ENCODE measurements around the gene HAGHL.

The HAGHL gene

GRCh38 chr16:708019-708418 is 18.9 kb upstream of the HAGHL start:
- DNase-seq (ENCODE audit: low read depth in 2 of 2) = no peak

DNA sequence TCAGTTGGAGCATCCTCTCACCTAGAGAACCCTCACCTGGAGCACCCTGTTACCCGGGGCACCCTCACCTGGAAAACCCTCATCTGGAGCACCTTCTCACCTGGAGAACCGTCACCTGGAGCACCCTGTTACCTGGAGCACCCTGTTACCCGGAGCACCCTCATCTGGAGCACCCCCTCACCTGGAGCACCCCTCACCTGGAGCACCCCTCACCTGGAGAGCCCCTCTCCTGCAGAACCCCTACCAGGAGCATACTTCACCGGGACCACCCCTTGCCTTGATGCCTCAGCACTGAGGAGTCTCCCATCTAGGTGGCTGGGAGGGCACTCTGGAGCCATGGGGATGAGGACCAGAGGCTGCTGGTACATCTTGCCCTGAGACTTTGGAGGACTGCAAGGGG is 17.9 kb upstream of the HAGHL start:
- no peak for DNase-seq (ENCODE audit: low read depth in 2 of 2)

GRCh38 chr16:709566-710499 is 17.1 kb upstream of the HAGHL start:
- peak in 1 of 2 experiments; percentile 42 for DNase-seq (ENCODE audit: low read depth in 2 of 2)

DNA sequence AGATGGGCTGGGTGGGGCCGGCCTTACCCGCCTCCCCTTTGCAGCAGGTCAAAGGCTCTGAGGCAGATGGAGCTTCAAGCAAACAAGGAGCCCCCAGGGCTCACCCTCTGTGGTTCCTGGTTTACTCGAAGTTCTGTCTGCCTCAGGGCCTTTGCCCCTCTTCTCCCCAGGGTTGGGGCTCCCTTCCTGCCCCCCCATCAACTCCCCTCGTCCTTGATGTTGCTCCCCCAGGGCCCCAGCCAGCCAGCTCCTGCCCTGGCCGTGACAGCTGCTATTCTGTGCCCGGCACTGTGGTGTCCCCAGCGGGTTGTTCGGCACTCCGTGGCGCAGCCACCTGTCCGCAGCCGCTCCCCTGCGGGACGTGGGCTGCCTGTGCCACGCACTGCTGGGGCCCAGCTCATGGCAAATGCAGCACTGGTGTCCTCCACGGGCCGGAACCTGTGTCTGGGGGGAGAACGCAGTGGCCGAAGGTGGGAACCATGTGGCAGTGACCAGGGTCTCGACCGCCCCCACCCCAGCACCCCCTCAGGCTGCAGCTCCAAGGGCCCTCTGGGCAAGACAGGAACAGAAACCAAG is 16.3 kb upstream of the HAGHL start:
- DNase-seq (ENCODE audit: low read depth in 2 of 2) = no peak

DNA sequence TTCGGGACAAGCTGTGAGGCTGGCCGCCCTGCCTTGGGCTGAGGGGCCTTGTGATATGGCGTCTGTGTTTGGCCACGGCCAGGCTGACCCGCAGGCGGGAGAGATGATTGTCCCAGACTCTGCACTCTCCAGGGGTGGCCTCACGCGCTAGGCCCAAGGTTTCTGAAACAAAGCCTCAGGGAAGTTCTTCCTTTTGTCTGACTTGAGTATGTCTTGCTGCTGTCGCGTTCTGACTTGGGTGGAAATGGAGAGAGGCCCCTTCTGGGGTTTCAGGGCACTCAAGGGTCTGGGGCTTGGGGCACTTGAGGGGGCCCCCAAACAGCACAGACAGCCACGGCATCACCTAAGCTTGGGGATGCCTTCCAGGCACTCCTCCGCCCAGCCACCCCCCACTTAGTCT is 15.8 kb upstream of the HAGHL start:
- no peak for DNase-seq (ENCODE audit: low read depth in 2 of 2)

GRCh38 chr16:711548-712320 is 15.2 kb upstream of the HAGHL start:
- no peak for DNase-seq (ENCODE audit: low read depth in 2 of 2)

DNA sequence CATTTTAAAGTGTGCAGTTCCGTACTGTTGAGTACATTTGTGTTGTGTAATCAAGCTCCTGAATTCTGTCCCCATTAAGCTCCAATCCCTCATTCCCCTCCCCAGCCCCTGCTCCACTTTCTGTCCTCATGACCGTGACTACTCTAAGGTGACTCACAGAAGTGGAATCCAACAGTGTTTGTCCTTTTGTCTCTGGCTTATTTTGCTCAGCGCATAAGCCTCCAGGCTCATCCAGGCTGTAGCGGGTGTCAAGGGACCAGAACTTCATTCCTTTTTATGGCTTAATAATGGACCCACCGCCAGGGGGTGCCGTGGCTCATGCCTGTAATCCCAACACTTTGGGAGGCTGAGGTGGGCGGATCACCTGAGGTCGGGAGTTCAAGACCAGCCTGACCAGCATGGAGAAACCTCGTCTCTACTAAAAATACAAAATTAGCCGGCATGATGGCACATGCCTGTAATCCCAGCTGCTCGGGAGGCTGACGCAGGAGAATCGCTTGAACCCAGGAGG is 14.1 kb upstream of the HAGHL start:
- peak; percentile 72 to 78 for DNase-seq (ENCODE audit: low read depth in 2 of 2)

GRCh38 chr16:714079-714478 is 12.8 kb upstream of the HAGHL start:
- no peak for DNase-seq (ENCODE audit: low read depth in 2 of 2)

GRCh38 chr16:714558-715476 is 12.1 kb upstream of the HAGHL start, which contains the start of gene METRN:
TSS of gene METRN (plus strand) at chr16:715118. CDS start at chr16:715290, 172 bp downstream.
- DNase-seq (ENCODE audit: low read depth in 2 of 2) = peak; percentile 58 to 64

- no peak for DNase-seq (ENCODE audit: low read depth in 2 of 2)
Observed at GRCh38 chr16:715477-716199, 11.3 kb upstream of the HAGHL start.

GRCh38 chr16:716200-716568 is 10.7 kb upstream of the HAGHL start:
- no peak for DNase-seq (ENCODE audit: low read depth in 2 of 2)

GRCh38 chr16:716768-717325 is 10.1 kb upstream of the HAGHL start:
- DNase-seq (ENCODE audit: low read depth in 2 of 2) = no peak

DNA sequence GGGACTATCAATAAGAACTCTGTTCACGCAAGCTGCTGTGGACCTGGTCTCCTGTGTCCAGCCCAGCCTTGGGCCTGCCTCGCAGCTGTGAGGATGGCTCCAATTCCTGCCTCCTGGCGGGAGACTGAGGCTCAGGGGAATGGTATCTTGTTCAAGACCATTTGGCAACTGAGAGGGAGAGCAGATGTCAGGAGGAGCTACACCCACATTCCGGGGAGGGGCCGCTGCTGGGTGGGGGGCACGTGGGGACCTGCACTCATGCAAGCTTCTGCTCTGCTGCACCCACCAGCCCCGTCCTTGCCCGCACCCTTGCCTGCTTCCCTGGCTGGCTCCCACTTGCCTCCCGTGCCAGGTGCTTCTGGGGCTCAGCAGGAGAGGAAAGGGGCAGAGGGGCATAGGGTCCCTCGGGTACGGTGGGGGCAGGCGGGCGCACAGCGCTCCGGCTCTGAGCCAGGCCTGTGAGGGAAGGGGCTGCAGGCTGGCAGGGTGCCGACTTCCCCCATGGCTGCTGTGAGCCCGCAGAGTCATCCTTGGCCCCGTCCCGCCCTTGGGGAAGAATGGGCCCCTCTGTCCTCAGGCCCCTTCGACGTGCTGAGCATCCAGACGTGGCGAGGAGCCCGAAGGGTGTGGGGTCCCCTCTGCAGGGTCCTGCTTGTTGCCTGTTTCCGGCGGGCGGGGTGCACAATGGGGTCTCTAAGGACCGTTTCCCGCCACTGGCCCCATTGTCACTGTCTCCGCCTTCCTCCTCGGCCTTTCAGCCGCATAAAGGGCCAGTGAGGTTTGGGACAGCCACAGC is 9.3 kb upstream of the HAGHL start:
- no peak for DNase-seq (ENCODE audit: low read depth in 2 of 2)

GRCh38 chr16:718389-718788 is 8.5 kb upstream of the HAGHL start:
- DNase-seq (ENCODE audit: low read depth in 2 of 2) = no peak

GRCh38 chr16:718922-719321 is 8.0 kb upstream of the HAGHL start:
- no peak for DNase-seq (ENCODE audit: low read depth in 2 of 2)

DNA sequence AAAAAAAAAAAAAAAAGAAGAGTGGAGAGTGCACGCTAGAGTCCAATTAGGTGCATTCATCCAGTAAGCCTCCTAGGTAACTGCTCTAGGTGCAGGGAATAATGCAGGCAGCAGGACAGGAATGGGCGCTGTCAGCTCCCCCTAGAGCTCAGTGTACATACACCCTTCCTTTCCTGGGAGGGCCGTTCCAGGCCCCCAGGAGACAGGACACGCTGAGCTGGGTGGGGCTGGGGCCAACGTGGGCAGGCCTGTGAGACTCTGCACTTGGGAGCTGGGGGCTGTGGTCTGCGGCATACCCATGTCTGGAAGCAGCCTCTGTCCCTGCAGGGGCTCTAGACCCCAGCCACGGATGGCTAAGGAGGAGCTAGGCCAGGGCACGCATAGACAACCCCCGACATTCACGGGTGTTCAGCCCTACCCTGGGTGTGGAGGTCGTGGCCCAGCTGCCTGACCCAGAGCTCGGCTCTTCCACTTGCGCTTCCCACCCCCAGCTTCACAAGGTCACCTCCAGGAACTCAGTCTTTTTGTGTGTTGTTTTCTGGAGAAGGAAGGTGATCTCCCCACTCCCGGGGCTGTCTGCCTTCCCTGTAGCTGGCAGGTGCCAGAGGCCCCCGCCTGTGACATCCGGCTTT is 7.0 kb upstream of the HAGHL start:
- no peak for DNase-seq (ENCODE audit: low read depth in 2 of 2)

DNA sequence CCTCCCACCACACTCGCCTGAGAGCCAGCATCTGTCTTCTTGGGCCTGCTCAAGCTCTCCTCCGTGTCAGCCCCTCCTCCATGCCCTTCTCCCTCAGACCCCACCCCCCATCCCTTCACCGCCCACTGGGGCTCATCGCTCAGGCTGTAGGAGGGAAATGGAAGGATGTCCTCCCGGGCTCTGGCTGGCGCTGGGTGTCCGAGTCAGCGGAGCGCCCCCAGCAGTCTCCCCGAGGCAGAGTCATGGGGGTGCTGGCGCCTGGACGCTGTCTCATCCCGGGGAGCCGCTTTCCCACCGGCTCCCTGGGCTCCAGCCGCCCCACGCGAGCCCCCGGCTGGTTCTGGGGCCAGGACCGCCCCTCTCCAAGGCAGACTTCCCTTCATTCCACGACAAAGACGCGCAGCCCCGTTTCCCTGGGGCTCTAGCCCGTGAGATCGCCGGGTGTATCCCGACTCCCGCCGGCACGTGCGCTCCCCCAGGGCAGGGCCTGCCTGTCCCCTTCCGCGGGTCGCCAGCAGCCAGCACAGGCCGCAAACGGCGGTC is 6.4 kb upstream of the HAGHL start:
- peak in 1 of 2 experiments; percentile 24 for DNase-seq (ENCODE audit: low read depth in 2 of 2)

GRCh38 chr16:720990-721764 is 5.7 kb upstream of the HAGHL start, which contains the start of gene ANTKMT:
TSS of gene ANTKMT (plus strand) at chr16:721146. CDS start at chr16:721275, 129 bp downstream.
- peak in 1 of 2 experiments; percentile 20 for DNase-seq (ENCODE audit: low read depth in 2 of 2)

All from fibroblast of skin of left quadriceps (primary cell).